Activated CD8-positive, alpha-beta memory T cell treated with anti-CD3 and anti-CD28 coated beads, Interleukin-2, amount 50 U/mL, for 48 hours (primary cell): ENCODE measurements around the gene ABCA10.

Source experiments
- DNase-seq: peaks from one replicate; pipeline ENCODE4 v3.0.0-alpha.2; 2020

ABCA10 gene

GRCh38 chr17:69154267-69154666 is 74.4 kb downstream of the ABCA10 start:
- no peak for DNase-seq

GRCh38 chr17:69150333-69150732 is 78.3 kb downstream of the ABCA10 start:
- no peak for DNase-seq

GRCh38 chr17:69147460-69147859 is 81.2 kb downstream of the ABCA10 start:
- no peak for DNase-seq

GRCh38 chr17:69144331-69145255 is 84.0 kb downstream of the ABCA10 start:
- DNase-seq: no peak

GRCh38 chr17:69143683-69144231 is 84.9 kb downstream of the ABCA10 start:
- no peak for DNase-seq

GRCh38 chr17:69143151-69143550 is 85.5 kb downstream of the ABCA10 start:
- no peak for DNase-seq

GRCh38 chr17:69142175-69142802 is 86.3 kb downstream of the ABCA10 start:
- no peak for DNase-seq

GRCh38 chr17:69141431-69142174 is 87.0 kb downstream of the ABCA10 start, which contains the start of gene ABCA6:
TSS of gene ABCA6 (minus strand) at chr17:69141895. CDS start at chr17:69140703, 1,192 bp downstream.
- DNase-seq: no peak

GRCh38 chr17:69134112-69134511 is 94.5 kb downstream of the ABCA10 start:
- DNase-seq: no peak

- DNase-seq: no peak
These were observed 97.9 kb downstream of the ABCA10 start for GRCh38 chr17:69130627-69131296.

- no peak for DNase-seq
These were observed 105.0 kb downstream of the ABCA10 start for GRCh38 chr17:69123626-69124025.

- DNase-seq: no peak
These were observed 106.6 kb downstream of the ABCA10 start for GRCh38 chr17:69122065-69122464.

GRCh38 chr17:69117855-69118784 is 110.5 kb downstream of the ABCA10 start:
- no peak for DNase-seq

GRCh38 chr17:69111794-69112193 is 116.8 kb downstream of the ABCA10 start:
- DNase-seq: no peak

- DNase-seq: no peak
These were observed 122.5 kb downstream of the ABCA10 start for GRCh38 chr17:69105907-69106730.

- no peak for DNase-seq
These were observed 124.9 kb downstream of the ABCA10 start for GRCh38 chr17:69103557-69104233.

- no peak for DNase-seq
These were observed 130.0 kb downstream of the ABCA10 start for GRCh38 chr17:69098625-69099024.
